Adrenal gland (tissue), 5 donors: Measurements from ENCODE around the gene CLDN3.

Experiments used
- POLR2A ChIP-seq, 2 donors: fragments of 450-650 bp; IDR thresholded peaks; one replicate each; pipeline ENCODE4 v1.6.1; 2017; ENCODE audit warnings: antibody characterized with exemption in 2 of 2, mild to moderate bottlenecking in 2 of 2, moderate library complexity in 1 of 2
- TF ChIP-seq, protein P1 (sequence below), 6 experiments: fragments of 450-650 bp in 4 of 6; fragments of 200-600 bp in 2 of 6; sonication (generic) in 1 of 6; IDR thresholded peaks; 1 replicate in 5 of 6; 2 replicates in 1 of 6; pipeline versions ENCODE4 v1.5.1 to v1.8.0; 2016 to 2021; ENCODE audit warnings: antibody characterized with exemption in 6 of 6, mild to moderate bottlenecking in 2 of 6, moderate library complexity in 1 of 6
- donor health status: DM: no; HTN: no; CAD: no.

DNA sequence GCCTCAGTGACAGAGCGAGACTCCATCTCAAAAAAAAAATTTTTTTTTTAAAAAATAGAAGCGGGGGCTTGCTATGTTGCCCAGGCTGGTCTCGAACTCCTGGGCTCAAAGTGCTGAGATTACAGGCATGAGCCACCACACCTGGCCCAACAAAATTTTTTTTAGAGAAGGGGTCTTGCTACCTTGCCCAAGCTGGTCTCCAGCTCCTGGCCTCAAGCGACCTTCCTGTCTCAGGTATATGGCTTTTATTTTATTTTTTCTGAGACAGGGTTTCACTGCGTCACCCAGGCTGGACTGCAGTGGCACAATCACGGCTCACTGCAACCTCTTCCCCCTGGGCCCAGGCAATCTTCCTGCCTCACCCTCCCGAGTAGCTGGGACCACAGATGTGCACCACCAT, 29.9 kb downstream of the CLDN3 start:
- TF ChIP-seq POLR2A (IDR thresholded peaks at IDR 0.05) = no peak
- TF ChIP-seq, protein P1, sequence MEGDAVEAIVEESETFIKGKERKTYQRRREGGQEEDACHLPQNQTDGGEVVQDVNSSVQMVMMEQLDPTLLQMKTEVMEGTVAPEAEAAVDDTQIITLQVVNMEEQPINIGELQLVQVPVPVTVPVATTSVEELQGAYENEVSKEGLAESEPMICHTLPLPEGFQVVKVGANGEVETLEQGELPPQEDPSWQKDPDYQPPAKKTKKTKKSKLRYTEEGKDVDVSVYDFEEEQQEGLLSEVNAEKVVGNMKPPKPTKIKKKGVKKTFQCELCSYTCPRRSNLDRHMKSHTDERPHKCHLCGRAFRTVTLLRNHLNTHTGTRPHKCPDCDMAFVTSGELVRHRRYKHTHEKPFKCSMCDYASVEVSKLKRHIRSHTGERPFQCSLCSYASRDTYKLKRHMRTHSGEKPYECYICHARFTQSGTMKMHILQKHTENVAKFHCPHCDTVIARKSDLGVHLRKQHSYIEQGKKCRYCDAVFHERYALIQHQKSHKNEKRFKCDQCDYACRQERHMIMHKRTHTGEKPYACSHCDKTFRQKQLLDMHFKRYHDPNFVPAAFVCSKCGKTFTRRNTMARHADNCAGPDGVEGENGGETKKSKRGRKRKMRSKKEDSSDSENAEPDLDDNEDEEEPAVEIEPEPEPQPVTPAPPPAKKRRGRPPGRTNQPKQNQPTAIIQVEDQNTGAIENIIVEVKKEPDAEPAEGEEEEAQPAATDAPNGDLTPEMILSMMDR (IDR thresholded peaks at IDR 0.05) = no peak
